Left lobe of liver (tissue), 2 donors: ENCODE results near the gene CCDC167. TPM values are rescaled to one million over a fixed set of nuclear protein-coding genes. Genes with fewer than 3 reads are reported as not detected.

Experiments used
- ATAC-seq: fragments of 200-7000 bp; cut with Tn5 transposase; one replicate; pipeline ENCODE4 v1.9.1; 2020; ENCODE audit warnings: mild to moderate bottlenecking, moderate library complexity
- DNase-seq: peaks from one replicate; pipeline ENCODE4 v3.0.0-alpha.2; 2020; ENCODE audit warnings: low spot score
- total RNA-seq: library from RNA; stranded (reverse); gene quantifications from one replicate; pipeline ENCODE4 v1.2.1, GENCODE V29; 2021
- donor health status: DM: no; HTN: no; CAD: no; lungs with moderate emphysema.
- donor health status: DM: no; HTN: yes; CAD: no.

Gene CCDC167
- total RNA-seq, 1 donor from 2014 or later = 25.1 TPM

- DNase-seq (no peak), ATAC-seq (no peak)
Measured at GRCh38 chr6:37531026-37531425, 31.3 kb upstream of the CCDC167 start.

- ATAC-seq = no peak
- DNase-seq = no peak
Measured at GRCh38 chr6:37530297-37530696, 30.6 kb upstream of the CCDC167 start.

GRCh38 chr6:37528541-37528940 lies 28.8 kb upstream of the CCDC167 start:
- ATAC-seq (no peak), DNase-seq (no peak)

- ATAC-seq (peak; percentile 20), DNase-seq (no peak)
Measured at GRCh38 chr6:37525460-37526357, 26.0 kb upstream of the CCDC167 start.

- no peak for DNase-seq
- no peak for ATAC-seq
Measured at GRCh38 chr6:37524970-37525318, 25.3 kb upstream of the CCDC167 start.

GRCh38 chr6:37524025-37524969 lies 24.6 kb upstream of the CCDC167 start:
- no peak for DNase-seq
- ATAC-seq = no peak

GRCh38 chr6:37523412-37523811 lies 23.7 kb upstream of the CCDC167 start:
- DNase-seq (no peak), ATAC-seq (no peak)

- no peak for ATAC-seq
- DNase-seq = no peak
Measured at GRCh38 chr6:37522836-37523235, 23.1 kb upstream of the CCDC167 start.

GRCh38 chr6:37521674-37522073 lies 22.0 kb upstream of the CCDC167 start:
- ATAC-seq = no peak

GRCh38 chr6:37520926-37521325 lies 21.2 kb upstream of the CCDC167 start:
- ATAC-seq (no peak), DNase-seq (no peak)

More at GRCh38 chr6:37521674-37522073, 22.0 kb upstream of the CCDC167 start:
- no peak for DNase-seq

GRCh38 chr6:37519461-37519860 lies 19.8 kb upstream of the CCDC167 start:
- DNase-seq (no peak), ATAC-seq (no peak)

- DNase-seq = no peak
- no peak for ATAC-seq
Measured at GRCh38 chr6:37518116-37518515, 18.4 kb upstream of the CCDC167 start.

- ATAC-seq (no peak), DNase-seq (no peak)
Measured at GRCh38 chr6:37517411-37517812, 17.7 kb upstream of the CCDC167 start.

- DNase-seq (no peak), ATAC-seq (peak; percentile 79)
Measured at GRCh38 chr6:37516920-37517405, 17.3 kb upstream of the CCDC167 start.

- DNase-seq (peak; percentile 89), ATAC-seq (peak; percentile 75)
Measured at GRCh38 chr6:37516076-37516919, 16.6 kb upstream of the CCDC167 start.

GRCh38 chr6:37515712-37516075 lies 16.0 kb upstream of the CCDC167 start:
- ATAC-seq (no peak), DNase-seq (no peak)

GRCh38 chr6:37514837-37515236 lies 15.1 kb upstream of the CCDC167 start:
- DNase-seq = no peak
- ATAC-seq = no peak

GRCh38 chr6:37514321-37514771 lies 14.7 kb upstream of the CCDC167 start:
- ATAC-seq = no peak
- DNase-seq = no peak

- ATAC-seq (no peak), DNase-seq (no peak)
Measured at GRCh38 chr6:37513576-37513975, 13.9 kb upstream of the CCDC167 start.

- ATAC-seq (no peak), DNase-seq (no peak)
Measured at GRCh38 chr6:37513155-37513554, 13.5 kb upstream of the CCDC167 start.
